ENCODE data around the gene PIP5K1A. TPM values are rescaled to one million over a fixed set of nuclear protein-coding genes. Genes with fewer than 3 reads are reported as not detected.
"Not testable (repeated sequence)": the region's sequence is repeated elsewhere in the genome, so short reads cannot be mapped to it uniquely, and the experiment has no call there.

PIP5K1A gene
- total RNA-seq, 2 experiments from 2014 or later = 78.6 to 84.3 TPM

- CTCF ChIA-PET = interaction anchor here (1.0 to 1.7 kb wide), 3 partner anchors 55 to 155 kb away, joined by 3 to 9 read pairs (median 3); no protein-coding TSS in a partner anchor
- H3K4me3 Mint-ChIP-seq = peak overlapping the region; percentile 92
- peak overlapping the region; percentile 81 for H3K27ac Mint-ChIP-seq
- DNase-seq = peak; percentile 18
- POLR2A ChIA-PET = interaction anchor here (0.9 to 2.0 kb wide), 8 partner anchors 13 to 96 kb away, joined by 3 to 10 read pairs (median 5); partner anchors contain the start of genes PIP5K1A, VPS72 and ZNF687
- intact Hi-C loops (cut with micrococcal nuclease) = loop anchor here (2.0 kb wide), 1 partner anchor 91 kb away; the partner anchor contains the start of gene LYSMD1
- H3K27me3 Mint-ChIP-seq = peaks cover 2% of the 10 kb centered on the region
- H3K4me1 Mint-ChIP-seq (ENCODE audit: low read depth) = peaks cover 25% of the 10 kb centered on the region
- H3K9me3 Mint-ChIP-seq = no peaks in the 10 kb centered on the region
- H3K36me3 Mint-ChIP-seq = peaks cover 6% of the 10 kb centered on the region
Measured at GRCh38 chr1:151255381-151255780, 57.0 kb downstream of the PIP5K1A start.

GRCh38 chr1:151259351-151259750 lies 61.0 kb downstream of the PIP5K1A start:
- CTCF ChIA-PET = interaction anchor here (0.6 to 0.8 kb wide), 2 partner anchors 10 to 103 kb away, joined by 3 read pairs; partner anchors contain the start of gene TNFAIP8L2

GRCh38 chr1:151265446-151266236 lies 67.3 kb downstream of the PIP5K1A start:
- no peaks in the 10 kb centered on the region for H3K27me3 Mint-ChIP-seq
- H3K36me3 Mint-ChIP-seq = peaks cover 41% of the 10 kb centered on the region
- H3K4me1 Mint-ChIP-seq (ENCODE audit: low read depth) = no peaks in the 10 kb centered on the region
- POLR2A ChIA-PET = no interaction called here
- H3K4me3 Mint-ChIP-seq = no peak overlapping the region
- H3K27ac Mint-ChIP-seq = no peak overlapping the region
- CTCF ChIA-PET = interaction anchor here (1.5 kb wide), 1 partner anchor 166 kb away, joined by 4 read pairs; no protein-coding TSS in a partner anchor
- no peaks in the 10 kb centered on the region for H3K9me3 Mint-ChIP-seq
- intact Hi-C loops (cut with micrococcal nuclease) = no loop called here
- no peak for DNase-seq

More at GRCh38 chr1:151259351-151259750, 61.0 kb downstream of the PIP5K1A start:
- no peak for DNase-seq
- peaks cover 25% of the 10 kb centered on the region for H3K4me1 Mint-ChIP-seq (ENCODE audit: low read depth)
- H3K9me3 Mint-ChIP-seq = no peaks in the 10 kb centered on the region
- POLR2A ChIA-PET = no interaction called here
- H3K27me3 Mint-ChIP-seq = peaks cover 2% of the 10 kb centered on the region
- no peak overlapping the region for H3K4me3 Mint-ChIP-seq
- intact Hi-C loops (cut with micrococcal nuclease) = no loop called here
- H3K36me3 Mint-ChIP-seq = peaks cover 17% of the 10 kb centered on the region
- H3K27ac Mint-ChIP-seq = no peak overlapping the region

GRCh38 chr1:151266315-151266714 lies 68.0 kb downstream of the PIP5K1A start:
- H3K27ac Mint-ChIP-seq = no peak overlapping the region
- H3K27me3 Mint-ChIP-seq = no peaks in the 10 kb centered on the region
- no peaks in the 10 kb centered on the region for H3K9me3 Mint-ChIP-seq
- DNase-seq = no peak
- POLR2A ChIA-PET = no interaction called here
- H3K36me3 Mint-ChIP-seq = peaks cover 42% of the 10 kb centered on the region
- H3K4me1 Mint-ChIP-seq (ENCODE audit: low read depth) = no peaks in the 10 kb centered on the region
- no peak overlapping the region for H3K4me3 Mint-ChIP-seq
- intact Hi-C loops (cut with micrococcal nuclease) = no loop called here
- CTCF ChIA-PET = interaction anchor here (1.5 to 1.7 kb wide), 2 partner anchors 15 to 167 kb away, joined by 4 to 5 read pairs; no protein-coding TSS in a partner anchor

GRCh38 chr1:151266821-151267220 lies 68.5 kb downstream of the PIP5K1A start:
- ChIA-PET POLR2A (no interaction called here), CTCF (interaction anchor here (1.5 to 1.7 kb wide), 2 partner anchors 15 to 167 kb away, joined by 4 to 5 read pairs; no protein-coding TSS in a partner anchor)
- no peak overlapping the region for H3K4me3 Mint-ChIP-seq
- DNase-seq = no peak
- H3K36me3 Mint-ChIP-seq = peaks cover 45% of the 10 kb centered on the region
- H3K4me1 Mint-ChIP-seq (ENCODE audit: low read depth) = no peaks in the 10 kb centered on the region
- intact Hi-C loops (cut with micrococcal nuclease) = no loop called here
- no peaks in the 10 kb centered on the region for H3K9me3 Mint-ChIP-seq
- no peak overlapping the region for H3K27ac Mint-ChIP-seq
- H3K27me3 Mint-ChIP-seq = no peaks in the 10 kb centered on the region

- H3K27ac Mint-ChIP-seq = no peak overlapping the region
- no peaks in the 10 kb centered on the region for H3K9me3 Mint-ChIP-seq
- no peaks in the 10 kb centered on the region for H3K4me1 Mint-ChIP-seq (ENCODE audit: low read depth)
- peaks cover 43% of the 10 kb centered on the region for H3K36me3 Mint-ChIP-seq
- H3K27me3 Mint-ChIP-seq = no peaks in the 10 kb centered on the region
- ChIA-PET CTCF (interaction anchor here (1.7 kb wide), 1 partner anchor 16 kb away, joined by 5 read pairs; no protein-coding TSS in a partner anchor), POLR2A (no interaction called here)
- intact Hi-C loops (cut with micrococcal nuclease) = no loop called here
- no peak for DNase-seq
- no peak overlapping the region for H3K4me3 Mint-ChIP-seq
Measured at GRCh38 chr1:151267760-151268159, 69.4 kb downstream of the PIP5K1A start.

- ChIA-PET POLR2A (no interaction called here), CTCF (interaction anchor here (1.1 to 1.4 kb wide), 2 partner anchors 67 kb away, joined by 3 to 4 read pairs; no protein-coding TSS in a partner anchor)
- no peaks in the 10 kb centered on the region for H3K27me3 Mint-ChIP-seq
- H3K4me1 Mint-ChIP-seq (ENCODE audit: low read depth) = peaks cover 18% of the 10 kb centered on the region
- no peak overlapping the region for H3K4me3 Mint-ChIP-seq
- intact Hi-C loops (cut with micrococcal nuclease) = no loop called here
- peaks cover 15% of the 10 kb centered on the region for H3K36me3 Mint-ChIP-seq
- H3K9me3 Mint-ChIP-seq = no peaks in the 10 kb centered on the region
- no peak for DNase-seq
- no peak overlapping the region for H3K27ac Mint-ChIP-seq
Measured at GRCh38 chr1:151273924-151274466, 75.6 kb downstream of the PIP5K1A start.

- H3K36me3 Mint-ChIP-seq = peaks cover 13% of the 10 kb centered on the region
- H3K9me3 Mint-ChIP-seq; H3K27me3 Mint-ChIP-seq; intact Hi-C loops (cut with micrococcal nuclease); POLR2A ChIA-PET; H3K27ac Mint-ChIP-seq; DNase-seq; H3K4me3 Mint-ChIP-seq: not testable (repeated sequence)
- H3K4me1 Mint-ChIP-seq (ENCODE audit: low read depth) = peaks cover 19% of the 10 kb centered on the region
- CTCF ChIA-PET = interaction anchor here (1.3 kb wide), 1 partner anchor 606 kb away, joined by 3 read pairs; no protein-coding TSS in a partner anchor
Measured at GRCh38 chr1:151275341-151275740, 77.0 kb downstream of the PIP5K1A start.

GRCh38 chr1:151277249-151277648 lies 78.9 kb downstream of the PIP5K1A start:
- DNase-seq = peak; percentile 30
- Mint-ChIP-seq H3K4me3 (peak overlapping the region; percentile 0), H3K27ac (peak overlapping the region; percentile 84), H3K36me3 (peaks cover 9% of the 10 kb centered on the region), H3K9me3 (no peaks in the 10 kb centered on the region), H3K27me3 (no peaks in the 10 kb centered on the region), H3K4me1 (ENCODE audit: low read depth) (peaks cover 21% of the 10 kb centered on the region)
- intact Hi-C loops (cut with micrococcal nuclease) = loop anchor here (1.0 kb wide), 1 partner anchor 23 kb away; the partner anchor contains the start of gene PSMD4
- ChIA-PET POLR2A (interaction anchor here (1.0 to 1.3 kb wide), 3 partner anchors 20 to 78 kb away, joined by 3 to 5 read pairs (median 3); partner anchors contain the start of gene PSMD4), CTCF (interaction anchor here (1.4 to 1.8 kb wide), 2 partner anchors 25 to 64 kb away, joined by 6 to 9 read pairs; no protein-coding TSS in a partner anchor)

GRCh38 chr1:151281225-151281968 lies 83.0 kb downstream of the PIP5K1A start:
- peak overlapping the region; percentile 98 for H3K27ac Mint-ChIP-seq
- DNase-seq = peak; percentile 98
- H3K4me1 Mint-ChIP-seq (ENCODE audit: low read depth) = peaks cover 37% of the 10 kb centered on the region
- CTCF ChIA-PET = interaction anchor here (0.5 to 1.9 kb wide), 12 partner anchors 14 to 182 kb away, joined by 3 to 16 read pairs (median 4); partner anchors contain the start of genes PI4KB, PIP5K1A, TNFAIP8L2 and VPS72
- POLR2A ChIA-PET = interaction anchor here (0.8 to 2.6 kb wide), 16 partner anchors 11 to 482 kb away, joined by 3 to 17 read pairs (median 6); partner anchors contain the start of genes MRPL9, PI4KB, PIP5K1A and POGZ
- peak overlapping the region; percentile 94 for H3K4me3 Mint-ChIP-seq
- intact Hi-C loops (cut with micrococcal nuclease) = loop anchor here (1.0 to 5.0 kb wide), 11 partner anchors 27 to 555 kb away; partner anchors contain the start of genes CGN, MINDY1, PI4KB and PSMB4
- H3K36me3 Mint-ChIP-seq = peaks cover 9% of the 10 kb centered on the region
- H3K9me3 Mint-ChIP-seq = no peaks in the 10 kb centered on the region
- no peaks in the 10 kb centered on the region for H3K27me3 Mint-ChIP-seq

Measured in activated CD4-positive, alpha-beta memory T cell treated with anti-CD3 and anti-CD28 coated beads for 36 hours (primary cell).